Inflammatory macrophage treated with lipopolysaccharide for 4 hours (primary cell): ENCODE results near the gene SLC25A21.
"Not testable (repeated sequence)": the region's sequence is repeated elsewhere in the genome, so short reads cannot be mapped to it uniquely, and the experiment has no call there.

Experiments used
- DNase-seq: peaks from one replicate; pipeline ENCODE4 v3.0.0-alpha.2; 2020

The SLC25A21 gene

DNA sequence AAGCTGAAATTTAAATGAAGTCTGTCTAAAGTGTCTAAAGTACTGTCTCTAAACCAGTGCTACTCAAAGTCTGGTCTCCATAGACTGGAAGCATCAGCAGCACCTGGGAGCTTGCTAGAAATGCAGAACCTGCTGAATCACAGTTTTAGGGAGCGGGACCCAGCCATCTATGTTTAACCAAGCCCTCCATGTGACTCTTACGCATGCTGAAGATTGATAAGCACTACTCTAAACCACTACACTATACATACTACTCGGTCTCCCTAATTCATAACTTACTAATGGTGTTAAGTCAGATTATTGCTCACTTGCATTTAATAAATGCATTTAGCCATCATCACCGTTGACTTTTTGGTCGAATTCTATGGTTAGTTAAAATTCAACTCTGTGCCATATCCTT is 88.8 kb downstream of the SLC25A21 start:
- no peak for DNase-seq

DNA sequence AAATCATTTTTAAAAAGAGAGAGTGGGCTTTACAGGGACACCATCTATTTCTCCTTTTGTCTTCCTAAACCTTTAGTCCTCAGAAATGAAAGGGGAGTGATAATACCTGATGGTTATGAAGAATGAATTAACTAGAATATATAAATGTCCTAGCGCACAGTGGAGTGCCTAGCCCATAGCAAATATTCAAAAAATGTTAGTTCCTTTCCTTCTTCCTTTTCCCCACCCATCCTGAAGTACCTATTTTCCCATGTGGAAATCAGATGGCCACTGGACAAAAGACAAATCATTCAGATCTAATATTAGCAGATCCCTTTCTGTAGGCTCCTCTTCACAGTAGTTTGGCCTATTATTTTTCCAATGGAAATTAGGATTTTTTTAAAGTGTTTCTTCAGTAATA is 90.0 kb downstream of the SLC25A21 start:
- no peak for DNase-seq

DNA sequence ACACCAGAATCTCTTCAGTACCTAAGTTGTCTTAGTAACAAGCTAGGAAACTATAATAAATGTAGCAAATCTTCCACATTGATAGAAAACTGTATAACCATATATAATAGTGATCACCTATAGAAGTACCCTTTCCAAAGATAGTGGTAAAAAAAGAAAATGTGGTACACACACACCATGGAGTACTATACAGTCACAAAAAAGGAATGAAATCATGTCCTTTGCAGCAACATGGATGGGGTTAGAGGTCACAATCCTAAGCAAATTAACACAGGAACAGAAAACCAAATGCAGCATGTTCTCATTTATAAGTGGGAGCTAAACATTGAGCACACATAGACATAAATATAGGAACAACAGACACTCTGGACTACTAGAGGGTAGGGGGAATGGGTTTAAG is 90.5 kb downstream of the SLC25A21 start:
- no peak for DNase-seq

DNA sequence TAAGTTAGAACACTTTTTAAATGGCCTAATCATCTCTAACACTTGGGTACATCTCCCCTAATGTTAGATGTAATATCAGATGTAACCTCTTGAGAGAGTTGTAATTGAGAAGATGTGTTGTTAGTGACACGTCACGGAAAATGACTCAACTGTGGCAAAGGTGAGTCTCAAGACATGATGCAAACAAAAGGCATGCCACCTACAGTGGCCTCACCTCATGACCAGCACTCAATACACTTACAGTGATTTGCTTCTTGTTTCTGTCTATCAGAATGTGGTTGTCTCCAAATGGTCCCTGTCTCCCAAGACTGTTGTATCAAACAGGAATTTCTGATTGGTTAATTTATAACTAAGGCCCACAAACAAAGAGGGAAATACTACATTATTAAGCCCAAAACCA is 91.2 kb downstream of the SLC25A21 start:
- no peak for DNase-seq

DNA sequence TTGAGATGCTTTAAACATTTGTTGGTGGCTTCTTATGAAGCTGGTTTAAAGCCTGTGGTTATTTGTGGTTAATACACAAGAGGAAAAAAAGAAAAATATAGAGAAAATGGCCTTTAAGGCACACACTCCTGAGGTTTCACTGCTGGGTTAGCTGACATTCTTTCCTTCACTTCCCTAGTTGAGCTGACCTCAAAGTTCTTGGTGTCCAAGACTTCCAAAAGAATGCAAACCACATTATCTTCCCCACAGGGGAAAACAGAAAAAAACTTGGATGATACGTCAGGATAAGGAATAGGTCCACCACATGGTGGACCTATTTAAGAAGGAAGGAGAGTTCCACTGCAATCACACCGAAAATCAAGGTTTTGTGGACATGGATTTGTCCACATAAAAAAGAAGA is 94.3 kb downstream of the SLC25A21 start:
- DNase-seq = no peak

DNA sequence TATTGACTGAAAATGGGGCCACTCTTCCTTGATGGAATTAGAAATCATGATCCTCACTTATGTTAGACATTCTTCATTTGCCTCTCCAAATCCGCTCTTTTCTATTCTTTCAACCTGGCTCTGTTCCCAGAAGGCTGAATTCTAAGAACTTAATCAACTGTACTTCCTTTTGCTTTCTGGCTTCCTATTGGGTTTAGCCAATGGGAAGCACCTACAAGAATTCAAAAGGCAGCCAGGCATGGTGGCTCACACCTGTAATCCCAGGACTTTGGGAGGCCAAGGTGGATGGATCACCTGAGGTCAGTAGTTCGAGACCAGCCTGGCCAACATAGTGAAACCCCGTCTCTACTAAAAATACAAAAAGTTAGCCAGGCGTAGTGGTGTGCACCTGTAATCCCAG is 98.1 kb downstream of the SLC25A21 start:
- not testable (repeated sequence) for DNase-seq

DNA sequence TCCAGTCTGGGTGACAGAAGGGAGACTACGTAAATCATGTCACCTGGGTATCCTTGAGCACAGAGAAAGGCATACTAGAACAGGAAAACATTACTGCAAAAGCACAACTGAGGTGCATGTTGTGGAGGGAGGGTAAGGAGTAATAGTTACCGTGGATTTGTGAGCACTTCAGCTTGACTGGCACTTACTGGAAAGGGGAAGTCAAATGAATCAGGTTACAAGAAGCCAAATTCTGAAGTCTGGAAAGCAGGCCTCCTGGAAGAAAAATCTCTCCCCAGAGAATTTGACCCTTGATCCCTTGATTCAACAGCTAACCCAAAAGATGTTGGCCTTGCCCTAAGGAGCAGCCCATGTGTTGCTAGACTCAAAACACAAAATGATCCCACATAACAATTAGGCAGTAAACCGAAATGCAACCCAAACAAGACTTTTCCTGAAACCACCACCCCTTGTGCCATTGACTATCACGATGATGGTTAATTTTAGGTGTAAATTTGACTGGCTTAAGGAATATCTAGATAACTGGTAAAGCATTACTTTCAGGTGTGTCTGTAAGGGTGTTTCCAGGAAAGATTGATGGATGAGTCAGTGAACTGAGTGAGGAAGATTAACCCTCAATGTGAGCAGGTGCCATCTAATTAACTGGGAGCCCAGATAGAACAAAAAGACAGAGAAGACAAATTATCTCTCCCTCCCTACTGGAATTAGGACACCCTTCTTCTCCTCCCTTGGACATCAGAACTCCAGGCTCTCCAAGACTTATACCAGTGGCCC is 108.8 kb downstream of the SLC25A21 start:
- no peak for DNase-seq

DNA sequence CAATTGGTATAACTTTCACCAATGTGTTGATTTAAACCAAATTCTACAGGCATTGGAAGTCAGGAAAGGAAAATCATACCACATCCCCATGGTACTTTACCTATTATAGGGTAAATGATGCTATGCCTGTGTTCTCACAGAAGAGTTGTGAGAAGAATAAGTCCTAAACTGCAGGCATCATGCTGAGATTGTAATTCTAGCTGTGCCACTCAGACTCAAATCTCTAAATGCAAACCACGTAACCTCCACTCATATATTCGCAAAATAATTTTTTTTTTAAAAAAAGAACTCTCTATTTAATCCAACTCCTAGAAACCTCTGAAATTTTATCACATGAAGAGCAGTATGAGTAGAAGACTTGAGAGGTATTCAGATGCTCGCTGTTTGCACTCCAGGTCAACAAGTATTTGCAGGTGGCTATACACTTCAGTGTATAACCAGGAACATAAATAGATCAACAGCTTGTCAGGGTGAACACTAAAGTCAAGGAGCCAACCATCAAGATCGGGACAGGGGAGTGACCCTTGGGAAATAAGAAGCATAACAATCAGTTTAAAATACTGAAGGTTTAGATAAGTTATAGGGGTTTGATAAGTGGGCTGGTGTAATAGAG is 110.1 kb downstream of the SLC25A21 start:
- no peak for DNase-seq

DNA sequence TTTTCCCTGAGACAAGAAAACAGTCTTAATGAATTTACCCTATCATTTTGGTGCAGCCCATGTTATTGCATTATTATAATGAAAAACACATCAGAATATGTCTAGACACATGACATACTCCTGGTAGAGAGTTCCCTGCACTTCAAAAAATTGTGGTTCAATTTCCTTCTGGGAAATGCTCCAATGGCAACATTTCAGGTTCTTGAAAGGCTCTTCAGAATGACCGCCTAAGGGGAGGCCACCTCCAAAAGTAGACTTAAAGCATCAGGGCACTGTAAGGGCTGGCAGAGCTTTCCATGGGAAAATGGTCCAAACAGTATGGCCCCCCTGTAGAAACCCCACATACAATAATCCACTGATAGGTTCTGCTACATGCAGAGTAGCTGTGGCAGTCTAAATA is 110.7 kb downstream of the SLC25A21 start:
- DNase-seq = no peak

DNA sequence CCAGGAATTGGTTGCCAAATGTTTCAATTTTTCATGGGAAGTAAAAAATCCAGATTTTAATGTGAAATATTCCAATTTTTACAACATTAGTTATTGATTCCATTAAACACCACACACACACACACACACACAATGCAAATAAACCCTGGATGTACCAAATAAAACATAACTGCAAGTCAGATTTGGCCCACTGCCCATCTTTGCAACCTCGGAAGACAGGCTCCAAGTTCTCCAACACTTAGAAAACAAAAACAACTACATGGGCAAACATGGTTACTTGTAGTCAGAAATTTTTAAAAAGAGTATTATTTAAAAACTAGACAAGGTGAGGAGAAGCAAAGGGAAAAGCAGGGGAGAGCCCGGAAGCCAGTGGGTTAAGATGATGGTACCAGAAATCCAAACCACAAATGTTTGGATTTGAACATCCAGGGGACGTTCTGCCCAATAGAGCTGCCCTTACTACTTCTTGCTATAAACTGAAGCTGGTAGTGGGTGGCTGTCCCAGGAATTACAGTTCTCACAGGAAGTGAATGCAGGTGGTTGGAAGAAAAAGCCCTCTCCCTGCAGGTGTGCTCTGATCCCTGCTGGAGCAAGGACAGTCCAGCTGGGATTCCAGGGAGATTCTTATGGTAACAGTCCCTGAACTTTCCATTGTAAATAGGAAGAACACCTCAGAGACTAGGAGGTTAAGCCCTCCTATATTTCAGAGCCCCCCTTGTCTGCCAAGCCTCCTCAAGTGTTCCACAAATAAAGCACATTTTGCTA is 111.7 kb downstream of the SLC25A21 start:
- no peak for DNase-seq

DNA sequence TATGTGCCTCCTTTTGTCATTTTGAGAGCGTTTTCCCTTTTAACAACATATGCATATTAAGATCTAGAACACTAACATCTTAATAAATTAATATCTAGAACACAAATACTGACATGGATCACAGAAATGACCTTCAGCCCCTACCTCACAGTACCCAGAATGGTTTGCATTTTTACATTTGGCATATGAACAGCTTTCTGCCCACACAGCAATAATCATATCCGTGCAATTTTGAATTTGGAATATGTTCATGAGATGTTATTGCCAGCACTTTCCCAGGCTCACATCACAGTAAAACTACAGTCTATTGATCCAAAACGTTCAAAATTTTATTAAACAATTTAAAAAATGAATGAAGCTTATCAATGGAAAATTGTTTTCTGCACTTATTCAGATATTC is 114.6 kb downstream of the SLC25A21 start:
- DNase-seq = no peak

DNA sequence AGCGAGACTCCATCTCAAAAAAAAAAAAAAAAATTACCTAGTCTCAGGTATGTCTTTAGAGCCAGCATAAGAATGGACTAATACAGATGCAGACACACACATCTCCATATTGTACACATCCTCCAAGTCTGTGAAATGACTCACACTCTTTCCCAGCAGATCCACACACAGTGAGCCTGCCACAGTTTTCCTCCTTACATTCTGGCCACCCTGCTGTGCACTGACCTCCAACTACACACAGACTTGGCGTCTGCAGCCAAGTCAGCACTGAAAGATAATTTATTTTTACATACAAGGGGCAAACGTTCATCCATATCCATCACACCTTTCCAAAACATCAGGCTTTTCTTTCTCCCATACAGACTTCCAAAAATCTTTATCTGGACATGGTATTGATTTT is 115.9 kb downstream of the SLC25A21 start:
- no peak for DNase-seq

DNA sequence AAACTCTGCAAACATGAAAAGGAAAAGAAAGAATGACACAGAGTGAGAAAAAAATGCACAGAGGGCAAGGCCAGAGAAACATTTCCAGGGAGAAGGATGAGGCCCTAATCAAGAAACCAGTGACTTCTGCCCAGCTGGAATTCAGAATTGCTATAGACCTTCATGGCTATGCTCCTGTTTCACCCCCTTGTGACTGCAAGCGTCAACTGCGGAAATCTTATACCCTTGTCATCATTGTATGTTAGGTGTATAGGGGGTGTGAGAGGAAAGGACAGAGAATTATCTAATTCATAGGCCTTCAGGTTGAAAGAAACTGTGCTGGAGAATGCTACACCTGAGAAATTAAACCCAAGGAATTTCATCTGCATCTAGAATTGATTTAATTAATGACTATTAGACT is 117.5 kb downstream of the SLC25A21 start:
- no peak for DNase-seq

DNA sequence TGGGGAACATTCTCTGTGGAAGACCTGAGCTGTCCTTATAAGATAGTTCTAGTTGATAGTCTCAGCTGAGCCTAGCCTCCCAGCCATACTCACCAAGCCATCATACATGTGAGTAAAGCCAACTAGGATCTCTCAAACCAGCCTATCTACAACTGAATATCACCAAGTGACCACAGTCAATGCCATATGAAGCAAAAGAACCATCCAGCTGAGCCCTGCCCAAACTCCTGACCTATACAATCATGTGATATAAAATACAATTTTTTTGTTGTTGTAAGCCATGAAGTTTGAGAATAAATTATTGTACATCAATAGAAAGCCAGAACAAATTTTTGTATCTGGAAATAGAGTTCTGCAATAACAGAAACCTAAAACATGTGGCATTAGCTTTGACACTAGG is 118.3 kb downstream of the SLC25A21 start:
- DNase-seq = no peak

DNA sequence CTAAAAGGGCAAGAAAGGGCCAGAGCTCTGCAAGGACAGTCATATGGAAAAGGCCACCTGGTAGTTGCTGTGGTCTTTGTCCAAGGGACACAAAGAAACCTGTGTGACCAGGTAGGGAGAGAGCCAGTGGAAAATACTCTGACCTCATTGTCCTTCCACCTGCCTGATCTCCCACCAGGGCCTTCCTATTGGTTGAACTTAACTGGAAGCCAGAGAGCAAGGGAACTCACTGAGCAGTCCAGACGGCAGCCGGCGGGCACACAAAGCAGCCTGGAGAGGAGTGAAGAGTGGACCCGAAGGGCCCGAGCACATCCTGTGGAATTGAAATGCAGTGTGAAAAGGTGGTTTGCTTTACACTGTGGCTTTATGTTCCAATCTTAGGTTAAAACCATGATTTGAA is 120.7 kb downstream of the SLC25A21 start:
- no peak for DNase-seq

DNA sequence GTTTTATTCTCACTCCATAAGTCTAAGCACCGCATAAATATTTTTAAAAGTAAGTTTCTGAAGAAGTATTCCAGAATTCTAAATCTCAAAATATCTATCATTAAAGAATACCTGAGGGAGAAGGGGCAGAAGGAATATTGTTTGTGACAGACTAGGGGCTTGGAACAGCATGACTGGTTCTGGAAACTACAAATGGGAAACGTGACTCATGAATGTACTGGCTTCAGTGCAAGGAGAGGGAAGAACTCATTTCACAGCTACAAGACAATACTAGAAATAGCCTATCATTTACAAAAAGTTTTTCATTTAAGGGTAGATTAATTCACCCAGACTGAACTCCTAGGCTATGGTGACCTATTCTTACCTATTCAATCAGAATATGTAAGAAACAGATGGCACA is 121.3 kb downstream of the SLC25A21 start:
- no peak for DNase-seq

DNA sequence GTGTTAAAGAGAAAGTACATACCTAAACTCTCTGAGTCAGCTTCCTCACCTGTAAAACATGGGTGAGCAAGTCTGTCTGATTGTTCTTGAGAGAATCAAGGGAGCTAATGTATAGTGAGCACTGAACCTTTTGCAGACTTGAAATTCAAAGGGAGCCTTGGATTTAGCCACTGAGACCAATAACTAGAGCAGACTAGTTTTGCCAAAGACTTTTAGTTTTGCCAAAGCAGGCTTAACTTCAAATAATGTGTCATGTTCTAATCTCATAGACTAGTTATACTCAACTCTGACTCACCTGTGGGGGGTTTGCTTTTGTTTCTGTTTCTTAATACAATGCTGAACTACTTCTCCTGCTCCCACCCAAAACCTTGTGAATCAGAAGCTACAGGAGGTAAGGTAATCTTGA is 123.7 kb downstream of the SLC25A21 start:
- DNase-seq = no peak

DNA sequence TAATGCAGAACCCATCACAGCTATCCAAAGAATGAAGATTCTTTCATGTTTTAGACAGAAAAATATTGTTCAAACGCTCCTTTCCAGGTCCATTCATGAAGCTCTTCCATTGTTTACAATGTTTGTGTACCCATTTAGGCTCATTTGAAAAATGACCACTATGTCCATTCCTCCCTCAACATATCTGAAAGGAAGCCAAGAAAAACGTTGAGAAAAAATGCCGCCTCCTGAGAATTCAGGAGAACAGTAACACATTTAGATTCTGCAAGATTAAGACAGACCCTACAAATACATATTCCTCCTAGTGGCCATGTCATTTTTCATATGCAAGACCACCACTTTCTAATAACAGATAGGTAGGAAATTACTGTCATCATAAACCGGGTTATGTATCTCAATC is 124.4 kb downstream of the SLC25A21 start:
- no peak for DNase-seq

DNA sequence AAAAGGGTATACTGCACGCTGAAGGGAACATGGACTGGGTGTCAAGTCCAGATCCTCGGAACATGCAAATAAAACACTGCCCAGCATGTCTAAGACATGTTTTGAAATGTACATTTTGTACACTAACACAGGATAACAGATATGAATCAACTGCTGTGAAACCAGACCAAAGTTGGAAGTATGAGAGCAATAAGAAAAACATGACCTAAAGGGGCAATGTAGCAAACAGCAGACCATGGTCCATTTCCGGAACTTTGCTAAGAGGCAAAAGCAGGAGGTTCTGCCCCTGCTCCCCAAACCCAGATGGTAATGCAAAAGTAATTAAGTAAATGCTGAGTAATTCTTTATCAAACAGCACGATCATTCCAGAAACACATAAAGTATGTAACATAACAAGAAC is 125.2 kb downstream of the SLC25A21 start:
- no peak for DNase-seq

DNA sequence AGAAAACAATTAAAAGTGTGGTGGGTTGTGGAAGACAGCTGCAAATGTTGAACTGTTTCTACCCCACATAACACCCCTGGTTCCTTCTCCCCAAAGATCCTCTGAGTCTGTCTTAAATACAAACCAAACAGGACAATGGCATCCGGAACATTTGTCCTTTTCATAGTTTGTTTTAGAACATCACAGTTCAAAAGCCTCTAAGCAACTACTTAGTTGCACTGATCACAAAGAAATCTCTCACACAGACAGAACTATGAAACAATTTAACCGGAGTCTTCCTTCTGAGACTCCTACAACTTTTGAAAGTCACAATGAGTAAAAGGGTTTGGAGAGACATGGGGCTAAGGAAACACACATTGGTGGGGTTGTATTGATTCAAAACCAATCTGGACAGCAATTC is 125.6 kb downstream of the SLC25A21 start:
- no peak for DNase-seq

DNA sequence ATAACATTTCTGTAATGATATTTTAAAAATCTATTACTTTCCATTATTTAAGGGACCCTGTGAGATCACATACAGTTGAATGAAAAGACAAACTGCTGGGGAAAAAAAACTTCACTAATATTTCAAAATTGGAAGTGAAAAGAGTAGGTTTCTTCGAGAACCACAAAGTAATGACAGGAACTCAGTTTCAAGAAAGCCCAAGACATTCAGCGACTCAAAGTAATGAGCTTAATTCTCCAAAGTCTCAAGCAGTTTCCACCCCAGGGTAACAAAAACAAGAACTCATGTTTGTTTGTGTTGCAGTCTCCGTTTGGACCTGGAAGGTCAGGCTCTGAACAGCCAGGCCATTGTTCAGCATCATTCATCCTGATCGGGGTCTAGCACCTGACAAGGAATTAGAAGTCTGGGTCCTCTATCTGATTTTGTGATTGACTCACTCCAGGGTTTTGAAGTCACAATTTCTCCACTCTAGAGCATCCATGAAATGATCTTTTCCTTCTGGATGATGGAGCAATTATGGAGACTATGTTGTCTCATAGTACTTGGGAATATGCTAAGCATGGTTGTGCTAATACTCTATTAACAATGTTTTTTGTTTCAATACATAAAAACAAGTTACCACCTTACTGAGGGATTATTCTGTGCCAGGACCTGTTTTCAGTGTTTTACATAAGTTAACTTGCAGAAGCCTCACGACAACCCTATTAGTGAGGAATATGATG is 126.9 kb downstream of the SLC25A21 start:
- no peak for DNase-seq

DNA sequence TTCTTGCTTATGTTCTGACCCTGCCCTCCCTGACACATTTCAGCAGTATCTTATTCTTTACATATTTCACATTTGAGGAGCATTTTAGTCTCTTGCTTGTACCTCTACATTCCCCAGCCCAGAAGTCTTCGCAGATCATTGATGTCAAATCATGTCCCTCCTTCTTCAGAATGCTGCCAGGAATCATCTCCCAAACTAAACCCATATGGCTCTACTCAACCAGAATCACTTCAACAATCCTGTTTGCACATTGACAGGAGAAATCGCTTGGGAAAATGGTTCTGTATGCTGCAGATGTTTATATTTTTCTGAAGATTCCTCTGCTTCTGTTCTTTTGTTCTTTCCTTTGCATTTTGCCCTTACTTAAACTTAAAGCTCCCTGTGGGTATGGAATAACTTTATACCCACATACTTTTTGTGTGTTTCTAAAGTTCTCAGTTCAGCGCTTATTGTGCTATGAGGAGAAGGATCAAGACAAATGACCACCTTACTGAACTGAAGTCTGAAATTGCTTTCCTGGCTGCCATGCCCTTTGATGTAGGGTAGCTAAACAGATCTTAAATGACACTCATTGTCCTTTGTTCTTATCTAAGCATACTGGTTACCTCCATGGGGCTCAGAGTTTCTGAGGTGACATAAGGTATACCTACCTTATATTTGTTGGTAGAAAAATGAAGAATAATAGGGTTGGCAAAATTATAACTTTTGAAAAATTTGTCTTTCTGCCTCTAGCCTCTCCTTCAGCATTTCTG is 134.6 kb downstream of the SLC25A21 start:
- DNase-seq = no peak
